Nephron progenitor cell (in vitro differentiated cells): ENCODE results near the gene ZNF143.
A peak's percentile ranks its signal among the peaks of the same experiment; 100 is the strongest.

Source experiments
- DNase-seq: peaks from one replicate; pipeline ENCODE4 v3.0.0; 2021
- H3K27ac Mint-ChIP-seq: 2 replicates; pipeline ENCODE4 v1.8.0; 2021; ENCODE audit warnings: mild to moderate bottlenecking, moderate library complexity, mixed read lengths
- H3K27me3 Mint-ChIP-seq: 2 replicates; pipeline ENCODE4 v1.8.0; 2021; ENCODE audit warnings: mild to moderate bottlenecking, low read depth, mixed read lengths; ENCODE audit not compliant: poor library complexity
- H3K36me3 Mint-ChIP-seq: 2 replicates; pipeline ENCODE4 v1.8.0; 2021; ENCODE audit warnings: low read depth, mixed read lengths
- H3K4me1 Mint-ChIP-seq: 2 replicates; pipeline ENCODE4 v1.8.0; 2021; ENCODE audit warnings: mixed read lengths
- H3K4me3 Mint-ChIP-seq: 2 replicates; pipeline ENCODE4 v1.8.0; 2021; ENCODE audit warnings: mild to moderate bottlenecking, moderate library complexity, mixed read lengths
- H3K9me3 Mint-ChIP-seq: 2 replicates; pipeline ENCODE4 v1.8.0; 2021; ENCODE audit warnings: mild to moderate bottlenecking, moderate library complexity, mixed read lengths
- TF ChIP-seq, protein P1 (sequence below): fragments of 200-600 bp; sonication (generic); IDR thresholded peaks from 2 replicates; pipeline ENCODE4 v1.5.0; 2021; ENCODE audit warnings: antibody characterized with exemption

The ZNF143 gene

DNA sequence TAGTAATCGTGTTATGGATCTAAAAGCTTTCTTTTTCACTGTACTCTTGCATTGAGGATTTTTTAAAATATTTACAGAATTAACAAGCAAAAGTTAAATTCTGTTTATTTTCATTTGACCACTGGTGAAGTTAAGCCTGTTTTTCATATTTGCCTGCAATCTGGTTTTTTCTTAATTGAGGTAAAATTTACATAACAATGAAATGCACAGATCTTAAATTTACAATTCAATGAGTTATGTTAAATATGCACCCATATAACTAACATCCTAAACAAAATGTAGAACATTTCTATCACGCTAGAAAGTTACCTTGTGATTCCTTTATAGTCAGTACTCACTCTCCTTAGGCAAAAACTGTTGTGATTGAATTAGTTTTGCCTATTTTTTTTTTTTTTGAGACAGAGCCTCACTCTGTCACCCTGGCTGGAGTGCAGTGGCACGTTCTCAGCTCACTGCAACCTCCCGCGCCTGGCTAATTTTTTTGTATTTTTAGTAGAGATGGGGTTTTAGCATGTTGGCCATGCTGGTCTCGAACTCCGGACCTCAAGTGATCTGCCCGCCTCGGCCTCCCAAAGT lies 58.1 kb downstream of the ZNF143 start:
- TF ChIP-seq, protein P1, sequence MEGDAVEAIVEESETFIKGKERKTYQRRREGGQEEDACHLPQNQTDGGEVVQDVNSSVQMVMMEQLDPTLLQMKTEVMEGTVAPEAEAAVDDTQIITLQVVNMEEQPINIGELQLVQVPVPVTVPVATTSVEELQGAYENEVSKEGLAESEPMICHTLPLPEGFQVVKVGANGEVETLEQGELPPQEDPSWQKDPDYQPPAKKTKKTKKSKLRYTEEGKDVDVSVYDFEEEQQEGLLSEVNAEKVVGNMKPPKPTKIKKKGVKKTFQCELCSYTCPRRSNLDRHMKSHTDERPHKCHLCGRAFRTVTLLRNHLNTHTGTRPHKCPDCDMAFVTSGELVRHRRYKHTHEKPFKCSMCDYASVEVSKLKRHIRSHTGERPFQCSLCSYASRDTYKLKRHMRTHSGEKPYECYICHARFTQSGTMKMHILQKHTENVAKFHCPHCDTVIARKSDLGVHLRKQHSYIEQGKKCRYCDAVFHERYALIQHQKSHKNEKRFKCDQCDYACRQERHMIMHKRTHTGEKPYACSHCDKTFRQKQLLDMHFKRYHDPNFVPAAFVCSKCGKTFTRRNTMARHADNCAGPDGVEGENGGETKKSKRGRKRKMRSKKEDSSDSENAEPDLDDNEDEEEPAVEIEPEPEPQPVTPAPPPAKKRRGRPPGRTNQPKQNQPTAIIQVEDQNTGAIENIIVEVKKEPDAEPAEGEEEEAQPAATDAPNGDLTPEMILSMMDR, result no peak
- Mint-ChIP-seq H3K4me3 (no peak overlapping the region), H3K36me3 (peaks cover 78% of the 10 kb centered on the region), H3K9me3 (no peaks in the 10 kb centered on the region), H3K4me1 (peaks cover 7% of the 10 kb centered on the region), H3K27me3 (no peaks in the 10 kb centered on the region), H3K27ac (no peak overlapping the region)
- DNase-seq, result no peak

DNA sequence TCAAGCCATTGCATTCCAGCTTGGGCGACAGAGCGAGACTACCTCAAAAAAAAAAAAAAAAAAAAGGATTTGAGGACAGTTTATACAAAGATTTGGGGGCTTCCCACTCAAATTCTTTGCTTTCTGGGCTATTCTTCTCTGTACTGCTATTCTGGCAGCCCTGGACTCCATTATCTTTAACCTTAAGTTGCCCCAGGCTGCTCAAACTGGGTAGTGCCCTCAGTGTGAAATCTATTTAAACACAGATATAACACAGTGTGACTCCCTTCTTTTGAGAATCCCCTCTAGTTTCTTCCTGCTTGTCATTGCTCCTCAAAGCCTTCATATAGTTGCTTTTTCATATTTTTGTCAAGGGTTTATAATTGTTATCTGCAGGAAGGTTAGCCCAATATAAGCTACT lies 63.2 kb downstream of the ZNF143 start:
- H3K4me1 Mint-ChIP-seq, result peaks cover 6% of the 10 kb centered on the region
- H3K27me3 Mint-ChIP-seq, result no peaks in the 10 kb centered on the region
- TF ChIP-seq, protein P1, result no peak
- no peaks in the 10 kb centered on the region for H3K9me3 Mint-ChIP-seq
- peaks cover 59% of the 10 kb centered on the region for H3K36me3 Mint-ChIP-seq
- no peak overlapping the region for H3K4me3 Mint-ChIP-seq
- H3K27ac Mint-ChIP-seq, result peak overlapping the region; percentile 86
- no peak for DNase-seq

DNA sequence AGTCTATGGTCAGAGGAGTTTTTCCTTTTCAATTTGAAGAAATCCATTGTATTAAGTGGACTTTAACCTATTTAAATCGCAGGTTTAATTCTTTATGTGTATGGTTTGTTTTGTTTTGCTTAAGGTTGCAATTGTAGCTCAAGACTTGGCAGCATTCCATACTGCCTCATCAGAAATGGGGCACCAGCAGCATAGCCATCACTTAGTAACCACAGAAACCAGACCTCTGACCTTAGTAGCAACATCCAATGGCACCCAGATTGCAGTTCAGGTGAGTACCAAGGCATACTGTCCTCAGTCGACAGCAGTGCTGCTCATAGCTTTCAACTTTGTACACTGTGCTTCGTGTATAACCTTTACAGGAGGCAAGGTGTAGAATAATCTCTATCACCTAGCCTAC lies 64.3 kb downstream of the ZNF143 start:
- no peaks in the 10 kb centered on the region for H3K9me3 Mint-ChIP-seq
- H3K27me3 Mint-ChIP-seq, result no peaks in the 10 kb centered on the region
- no peak for DNase-seq
- no peak overlapping the region for H3K27ac Mint-ChIP-seq
- peaks cover 17% of the 10 kb centered on the region for H3K4me1 Mint-ChIP-seq
- TF ChIP-seq, protein P1, result no peak
- peaks cover 52% of the 10 kb centered on the region for H3K36me3 Mint-ChIP-seq
- no peak overlapping the region for H3K4me3 Mint-ChIP-seq

DNA sequence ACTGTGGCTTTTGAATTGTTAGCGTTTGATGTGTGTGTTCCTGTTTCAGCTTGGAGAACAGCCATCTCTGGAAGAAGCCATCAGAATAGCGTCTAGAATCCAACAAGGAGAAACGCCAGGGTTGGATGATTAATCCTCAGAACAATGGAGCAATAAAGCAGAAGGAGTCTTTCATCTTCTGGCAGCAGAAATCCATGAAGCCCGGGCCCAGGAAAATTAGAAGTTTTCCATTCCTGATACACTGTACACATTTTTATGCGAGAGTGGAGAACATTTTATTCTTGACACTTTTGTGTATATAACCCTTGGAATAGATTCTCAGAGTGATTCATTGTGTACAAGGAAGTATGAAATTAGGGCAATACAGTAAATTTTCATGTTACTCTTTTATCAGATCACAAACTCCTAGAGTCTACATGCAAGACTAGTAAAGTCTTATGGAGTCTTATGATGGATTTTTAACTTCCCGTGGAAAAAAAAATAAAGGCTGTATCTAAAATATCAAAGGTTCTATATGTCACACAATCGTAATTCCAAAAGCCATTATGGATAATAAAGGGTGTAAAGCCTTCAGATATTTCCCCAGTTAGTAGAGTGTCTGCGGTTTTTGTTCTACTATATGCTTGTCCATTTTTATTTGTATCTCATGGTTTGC lies 66.8 kb downstream of the ZNF143 start:
- Mint-ChIP-seq H3K9me3 (no peaks in the 10 kb centered on the region), H3K27ac (no peak overlapping the region), H3K36me3 (peaks cover 35% of the 10 kb centered on the region), H3K4me3 (no peak overlapping the region), H3K4me1 (peaks cover 24% of the 10 kb centered on the region), H3K27me3 (peaks cover 3% of the 10 kb centered on the region)
- no peak for DNase-seq
- TF ChIP-seq, protein P1, result no peak

DNA sequence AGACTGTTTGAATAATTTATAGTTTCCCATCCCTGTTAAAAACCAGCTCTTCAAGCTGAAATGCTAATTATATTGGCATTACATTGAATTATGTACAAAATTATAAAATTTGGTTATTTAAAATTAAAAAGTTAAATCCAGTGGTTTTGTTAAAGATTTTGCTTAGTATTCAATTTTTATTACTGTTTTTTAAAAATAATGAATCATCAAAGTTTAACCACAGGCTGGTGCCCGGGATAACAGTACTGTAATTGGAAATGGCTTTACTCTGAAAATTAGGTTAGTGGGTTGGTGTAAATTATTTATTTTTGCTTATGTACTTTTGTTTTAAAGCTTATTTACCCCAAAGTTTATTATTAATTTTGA lies 67.3 kb downstream of the ZNF143 start:
- DNase-seq, result no peak
- peaks cover 3% of the 10 kb centered on the region for H3K27me3 Mint-ChIP-seq
- peaks cover 26% of the 10 kb centered on the region for H3K4me1 Mint-ChIP-seq
- TF ChIP-seq, protein P1, result no peak
- no peaks in the 10 kb centered on the region for H3K9me3 Mint-ChIP-seq
- H3K27ac Mint-ChIP-seq, result no peak overlapping the region
- peaks cover 31% of the 10 kb centered on the region for H3K36me3 Mint-ChIP-seq
- no peak overlapping the region for H3K4me3 Mint-ChIP-seq
